PC-3 (cell line): ENCODE measurements around the gene NEDD4. TPM values are rescaled to one million over a fixed set of nuclear protein-coding genes. Genes with fewer than 3 reads are reported as not detected.
"Not testable (repeated sequence)": the region's sequence is repeated elsewhere in the genome, so short reads cannot be mapped to it uniquely, and the experiment has no call there.

Experiments
- ATAC-seq: fragments of 200-7000 bp; cut with Tn5 transposase; 2 replicates; pipeline ENCODE4 v1.9.1; 2020; ENCODE audit warnings: mild to moderate bottlenecking, moderate library complexity
- BruUV-seq: library from RNA; stranded (reverse); fragments of 400-500 nt; replicated peaks from 2 replicates; lab custom pipeline; 2021; lab: Mats Ljungman, UMichigan
- CTCF ChIA-PET: fragments of 300-600 bp; sonication (Branson Sonifier 250); formaldehyde crosslinking; loops from one replicate; lab custom pipeline; 2022; ENCODE audit warnings: antibody characterized with exemption; lab: Charles Lee
- POLR2A ChIA-PET: fragments of 300-600 bp; sonication (Branson Sonifier 250); formaldehyde crosslinking; loops from one replicate; lab custom pipeline; 2022; ENCODE audit warnings: antibody characterized with exemption; ENCODE audit not compliant: unreplicated experiment; lab: Charles Lee
- DNase-seq: peaks from one replicate; pipeline ENCODE4 v3.0.0-alpha.2; 2015
- H2AFZ ChIP-seq: fragments of 300-600 bp; sonication (generic); 2 replicates; pipeline ENCODE4 v1.6.0; 2016; ENCODE audit warnings: antibody characterized with exemption, low read length
- H3F3A ChIP-seq: fragments of 300-600 bp; sonication (generic); one replicate; pipeline ENCODE4 v1.6.0; 2017; ENCODE audit warnings: antibody characterized with exemption, low read length, control low read depth, mild to moderate bottlenecking; ENCODE audit not compliant: unreplicated experiment
- H3K27ac ChIP-seq: fragments of 300-600 bp; sonication (generic); 2 replicates; pipeline ENCODE4 v1.5.1; 2016; ENCODE audit warnings: mild to moderate bottlenecking, low read length
- H3K27me3 ChIP-seq: fragments of 300-600 bp; sonication (generic); 2 replicates; pipeline ENCODE4 v1.6.1; 2016; ENCODE audit warnings: low read length, mixed read lengths
- H3K36me3 ChIP-seq: fragments of 300-600 bp; sonication (generic); 2 replicates; pipeline ENCODE4 v1.6.1; 2016; ENCODE audit warnings: low read depth, mixed run types, low read length, mixed read lengths
- H3K4me1 ChIP-seq: fragments of 300-600 bp; sonication (generic); 2 replicates; pipeline ENCODE4 v1.5.1; 2016; ENCODE audit warnings: low read length; ENCODE audit not compliant: insufficient read depth
- H3K4me2 ChIP-seq: fragments of 300-600 bp; sonication (generic); 2 replicates; pipeline ENCODE4 v1.6.0; 2016; ENCODE audit warnings: low read length
- H3K4me3 ChIP-seq: fragments of 300-600 bp; sonication (generic); 2 replicates; pipeline ENCODE4 v1.5.1; 2016; ENCODE audit warnings: mild to moderate bottlenecking, low read length, mixed read lengths
- H3K79me2 ChIP-seq: fragments of 300-600 bp; sonication (generic); 2 replicates; pipeline ENCODE4 v1.6.1; 2017; ENCODE audit warnings: low read length, mixed read lengths
- H3K9ac ChIP-seq: fragments of 300-600 bp; sonication (generic); 2 replicates; pipeline ENCODE4 v1.6.0; 2016; ENCODE audit warnings: mild to moderate bottlenecking, low read length
- H3K9me2 ChIP-seq: fragments of 300-600 bp; sonication (generic); replicated peaks from 2 replicates; pipeline ENCODE4 v1.6.1; 2016; ENCODE audit warnings: mixed run types, low read length, mixed read lengths
- H3K9me3 ChIP-seq: fragments of 300-600 bp; sonication (generic); 2 replicates; pipeline ENCODE4 v1.6.1; 2016; ENCODE audit warnings: low read length, mixed read lengths
- H4K20me1 ChIP-seq: fragments of 300-600 bp; sonication (generic); 2 replicates; pipeline ENCODE4 v1.6.1; 2016; ENCODE audit warnings: low read length, mixed read lengths
- EZH2 ChIP-seq: fragments of 300-600 bp; sonication (generic); IDR thresholded peaks from one replicate; pipeline ENCODE4 v1.6.1; 2017; ENCODE audit warnings: antibody characterized with exemption, mild to moderate bottlenecking, low read length; ENCODE audit not compliant: unreplicated experiment
- EZH2phosphoT487 ChIP-seq: fragments of 300-600 bp; sonication (generic); IDR thresholded peaks from 2 replicates; pipeline ENCODE4 v1.6.1; 2018; ENCODE audit warnings: mild to moderate bottlenecking, antibody characterized with exemption, low read length, borderline replicate concordance
- intact Hi-C: fragments of 100-400 bp; cut with micrococcal nuclease; formaldehyde crosslinking; loops from 2 replicates; pipeline ENCODE4 v1.9.0; 2023
- total RNA-seq: library from RNA; depleted of rRNA; stranded (reverse); fragments of >200 nt; gene quantifications from 2 replicates; pipeline ENCODE4 v1.2.3, GENCODE V29; 2014
- TF ChIP-seq, protein P1 (sequence below): fragments of 300-600 bp; sonication (generic); conservative IDR thresholded peaks from 2 replicates; pipeline ENCODE4 v1.5.1; 2017; ENCODE audit warnings: antibody characterized with exemption, low read depth, mild to moderate bottlenecking, low read length

The NEDD4 gene
- total RNA-seq, 1 experiment from 2014 or later = 9.6 TPM

DNA sequence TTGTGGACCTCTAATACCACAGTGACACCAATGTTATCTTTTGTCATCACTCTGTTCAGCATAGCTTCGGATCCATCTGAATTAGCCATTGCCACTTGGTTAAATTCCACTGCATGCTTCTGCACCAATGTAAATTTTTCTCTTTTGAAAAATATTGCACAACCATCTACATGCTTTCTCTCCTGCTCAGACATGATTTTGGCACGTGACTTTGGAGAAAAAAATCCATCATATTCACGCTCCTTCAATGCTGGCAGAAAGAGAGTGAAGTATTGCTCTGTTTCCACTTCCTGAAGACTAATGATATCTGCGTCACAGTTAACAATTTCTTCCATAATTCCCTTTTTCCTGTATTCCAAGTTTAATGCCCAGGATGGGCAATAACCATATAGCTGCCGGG lies 13.0 kb upstream of the NEDD4 start:
- H3K9me3 ChIP-seq, H3K36me3 ChIP-seq, H3K9me2 ChIP-seq, H3K79me2 ChIP-seq, H3K4me2 ChIP-seq, intact Hi-C loops, H4K20me1 ChIP-seq, H2AFZ ChIP-seq, H3K4me1 ChIP-seq, CTCF ChIA-PET, BruUV-seq, POLR2A ChIA-PET, H3F3A ChIP-seq, H3K27ac ChIP-seq, H3K27me3 ChIP-seq, DNase-seq, H3K9ac ChIP-seq, H3K4me3 ChIP-seq, ATAC-seq: not testable (repeated sequence)

DNA sequence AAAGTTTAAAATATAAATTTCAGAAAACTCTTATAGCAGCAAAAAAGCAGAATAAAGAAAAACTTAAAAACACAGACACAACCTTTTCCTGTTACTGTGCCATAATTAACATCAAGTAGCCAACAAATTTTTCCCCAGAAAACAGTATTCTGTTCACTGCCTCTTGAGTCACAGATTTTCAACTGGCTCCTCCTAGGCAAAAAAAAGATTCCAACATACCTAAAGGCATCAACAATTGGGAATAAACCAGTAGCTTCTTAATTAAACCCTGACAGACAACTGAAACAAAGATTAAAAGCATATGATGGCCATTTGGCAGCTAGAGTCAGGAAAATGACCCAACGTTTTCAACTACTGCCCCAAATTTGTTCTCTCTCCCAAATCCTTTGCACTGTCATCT lies 10.9 kb upstream of the NEDD4 start:
- DNase-seq, H3K27me3 ChIP-seq, POLR2A ChIA-PET, intact Hi-C loops, CTCF ChIA-PET, H3K79me2 ChIP-seq, BruUV-seq, H3K9ac ChIP-seq, H3K9me2 ChIP-seq, H3K27ac ChIP-seq, H3K4me3 ChIP-seq, H3K4me2 ChIP-seq, H2AFZ ChIP-seq, ATAC-seq, H3K36me3 ChIP-seq, H4K20me1 ChIP-seq, H3K9me3 ChIP-seq, H3F3A ChIP-seq: not testable (repeated sequence)
- peaks cover 25% of the 10 kb centered on the region for H3K4me1 ChIP-seq

DNA sequence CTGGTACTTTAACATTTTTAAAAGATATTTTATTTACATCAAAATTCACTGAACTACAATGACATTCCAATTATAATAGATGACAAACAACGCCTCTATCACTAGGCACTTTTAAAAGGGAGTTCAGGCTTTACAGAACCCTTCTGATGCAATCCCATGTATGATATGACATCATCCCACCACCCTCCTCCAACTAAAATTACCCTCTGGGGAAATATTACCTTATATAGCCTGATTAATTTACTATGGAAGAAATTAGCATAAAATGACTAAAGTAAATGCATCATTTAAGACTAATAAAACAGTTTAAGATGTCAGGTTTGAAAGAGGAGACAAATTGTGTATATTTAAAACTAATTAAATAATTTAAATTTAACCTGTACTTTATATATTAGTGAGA lies 10.4 kb upstream of the NEDD4 start:
- H4K20me1 ChIP-seq, H3K79me2 ChIP-seq, DNase-seq, H3K9me2 ChIP-seq, BruUV-seq, CTCF ChIA-PET, H3K27ac ChIP-seq, H3K9ac ChIP-seq, H3K9me3 ChIP-seq, H2AFZ ChIP-seq, H3K4me3 ChIP-seq, H3F3A ChIP-seq, POLR2A ChIA-PET, intact Hi-C loops, H3K27me3 ChIP-seq, ATAC-seq, H3K4me2 ChIP-seq, H3K36me3 ChIP-seq: not testable (repeated sequence)
- H3K4me1 ChIP-seq = peaks cover 30% of the 10 kb centered on the region

DNA sequence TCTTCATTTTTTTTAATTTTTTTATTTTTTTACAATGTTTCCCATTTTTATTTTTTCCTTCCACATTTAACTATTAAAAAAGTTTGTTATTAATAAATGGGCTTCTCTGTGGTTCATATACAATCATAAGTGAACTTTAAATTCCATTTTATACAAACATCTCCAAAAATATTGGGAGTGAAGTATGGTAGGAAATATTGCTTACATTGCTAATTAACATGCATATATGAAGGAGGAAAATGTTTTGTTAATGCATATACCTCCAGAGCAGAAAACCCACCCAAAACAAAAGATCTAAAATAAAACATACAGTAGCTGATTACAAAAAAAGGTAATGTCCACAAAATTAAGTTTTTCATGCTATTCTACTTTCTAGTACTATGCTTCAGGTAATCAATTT lies 9.9 kb upstream of the NEDD4 start:
- H3K9me3 ChIP-seq, H3K27me3 ChIP-seq, DNase-seq, H2AFZ ChIP-seq, H3K79me2 ChIP-seq, H4K20me1 ChIP-seq, H3F3A ChIP-seq, H3K36me3 ChIP-seq, CTCF ChIA-PET, H3K9ac ChIP-seq, H3K4me2 ChIP-seq, intact Hi-C loops, BruUV-seq, H3K4me3 ChIP-seq, POLR2A ChIA-PET, ATAC-seq, H3K9me2 ChIP-seq, H3K27ac ChIP-seq: not testable (repeated sequence)
- peaks cover 33% of the 10 kb centered on the region for H3K4me1 ChIP-seq

DNA sequence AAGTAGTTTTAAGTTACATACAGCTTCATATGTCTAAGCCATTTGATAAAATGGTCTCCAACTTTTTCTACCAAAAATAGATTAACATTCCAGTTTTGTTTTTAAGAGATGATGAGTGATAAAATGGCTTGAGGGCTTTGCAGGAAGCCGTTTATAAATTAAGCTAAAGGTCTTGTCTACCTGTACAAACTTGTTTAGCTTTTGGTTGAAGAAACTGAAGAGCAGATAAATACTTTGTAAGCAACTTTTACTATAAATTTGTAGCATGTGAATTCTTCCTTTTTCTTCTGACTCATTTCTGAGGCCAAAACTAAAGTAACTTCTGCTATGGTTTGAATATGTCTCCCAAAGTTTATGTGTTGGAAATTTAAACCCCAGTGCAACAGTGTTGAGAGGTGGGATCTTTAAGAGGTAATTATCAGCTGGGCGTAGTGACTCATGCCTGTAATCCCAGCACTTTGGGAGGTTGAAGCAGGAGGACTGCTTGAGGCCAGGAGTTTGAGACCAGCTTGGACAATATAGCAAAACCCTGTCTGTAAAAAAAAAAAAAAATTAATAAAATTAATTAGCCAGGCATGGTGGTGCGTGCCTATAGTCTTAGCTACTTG lies 8.2 kb upstream of the NEDD4 start:
- no peaks in the 10 kb centered on the region for H4K20me1 ChIP-seq
- H3K4me1 ChIP-seq = peaks cover 33% of the 10 kb centered on the region
- TF ChIP-seq EZH2phosphoT487 (no peak), EZH2 (no peak)
- TF ChIP-seq, protein P1, sequence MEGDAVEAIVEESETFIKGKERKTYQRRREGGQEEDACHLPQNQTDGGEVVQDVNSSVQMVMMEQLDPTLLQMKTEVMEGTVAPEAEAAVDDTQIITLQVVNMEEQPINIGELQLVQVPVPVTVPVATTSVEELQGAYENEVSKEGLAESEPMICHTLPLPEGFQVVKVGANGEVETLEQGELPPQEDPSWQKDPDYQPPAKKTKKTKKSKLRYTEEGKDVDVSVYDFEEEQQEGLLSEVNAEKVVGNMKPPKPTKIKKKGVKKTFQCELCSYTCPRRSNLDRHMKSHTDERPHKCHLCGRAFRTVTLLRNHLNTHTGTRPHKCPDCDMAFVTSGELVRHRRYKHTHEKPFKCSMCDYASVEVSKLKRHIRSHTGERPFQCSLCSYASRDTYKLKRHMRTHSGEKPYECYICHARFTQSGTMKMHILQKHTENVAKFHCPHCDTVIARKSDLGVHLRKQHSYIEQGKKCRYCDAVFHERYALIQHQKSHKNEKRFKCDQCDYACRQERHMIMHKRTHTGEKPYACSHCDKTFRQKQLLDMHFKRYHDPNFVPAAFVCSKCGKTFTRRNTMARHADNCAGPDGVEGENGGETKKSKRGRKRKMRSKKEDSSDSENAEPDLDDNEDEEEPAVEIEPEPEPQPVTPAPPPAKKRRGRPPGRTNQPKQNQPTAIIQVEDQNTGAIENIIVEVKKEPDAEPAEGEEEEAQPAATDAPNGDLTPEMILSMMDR = no peak
- no peaks in the 10 kb centered on the region for H3K27me3 ChIP-seq
- DNase-seq (peak; percentile 30), ATAC-seq (no peak)
- peak overlapping the region; percentile 53 for H3K4me2 ChIP-seq
- intact Hi-C loops = no loop called here
- H3F3A ChIP-seq = no peaks in the 10 kb centered on the region
- no peak overlapping the region for H3K9ac ChIP-seq
- no peak overlapping the region for H3K27ac ChIP-seq
- H3K9me3 ChIP-seq = no peaks in the 10 kb centered on the region
- POLR2A ChIA-PET = interaction anchor here (0.6 kb wide), 1 partner anchor 102 kb away, joined by 14 read pairs; no protein-coding TSS in a partner anchor
- no peak overlapping the region for H3K4me3 ChIP-seq
- no peaks in the 10 kb centered on the region for H3K36me3 ChIP-seq
- no peaks in the 10 kb centered on the region for H3K9me2 ChIP-seq
- no peaks in the 10 kb centered on the region for H3K79me2 ChIP-seq
- BruUV-seq = no TSS peak
- H2AFZ ChIP-seq = no peak overlapping the region
- CTCF ChIA-PET = no interaction called here
